HEK293 (cell line): ENCODE results near the gene LYL1.

Source experiments
- CTCF ChIA-PET: fragments of 350-600 bp; formaldehyde crosslinking; extraction: SDS; loops from one replicate; lab custom pipeline; 2021; ENCODE audit warnings: antibody characterized with exemption; lab: Yijun Ruan, JAX
- POLR2A ChIA-PET: fragments of 300-600 bp; formaldehyde crosslinking; extraction: SDS; loops from one replicate; lab custom pipeline; 2020; ENCODE audit warnings: antibody characterized with exemption, inconsistent platforms; lab: Yijun Ruan, JAX
- H3K27ac ChIP-seq: fragments of 200-500 bp; sonication (Bioruptor generic); 2 replicates; pipeline ENCODE4 v1.5.1; 2014; ENCODE audit warnings: low read depth, low read length, control low read depth, inconsistent platforms; ENCODE audit errors: extremely low read depth
- H3K36me3 ChIP-seq, 2 experiments: fragments of 200-500 bp in 1 of 2; sonication (Bioruptor generic) in 1 of 2; 1 replicate in 1 of 2; 2 replicates in 1 of 2; pipeline ENCODE4 v1.5.1; 2014 to 2017; ENCODE audit warnings: inconsistent platforms in 2 of 2, low read length in 2 of 2; ENCODE audit not compliant: control insufficient read depth in 2 of 2, insufficient read depth in 1 of 2
- H3K4me1 ChIP-seq: fragments of 200-500 bp; sonication (Bioruptor generic); 2 replicates; pipeline ENCODE4 v1.5.1; 2014; ENCODE audit warnings: mild to moderate bottlenecking, low read length, inconsistent platforms; ENCODE audit not compliant: control insufficient read depth, insufficient read depth
- H3K4me3 ChIP-seq: 2 replicates; pipeline ENCODE4 v1.5.1; 2011; ENCODE audit warnings: low read depth, mild to moderate bottlenecking, control low read depth, low read length, moderate library complexity
- H3K9me3 ChIP-seq: fragments of 200-500 bp; sonication (Bioruptor generic); 2 replicates; pipeline ENCODE4 v1.5.1; 2014; ENCODE audit warnings: low read depth, low read length, inconsistent platforms; ENCODE audit not compliant: control insufficient read depth, insufficient read depth
- EGR2 ChIP-seq: fragments of 450-650 bp; formaldehyde crosslinking; IDR thresholded peaks from 2 replicates; pipeline ENCODE4 v1.5.1; 2016; ENCODE audit warnings: low read depth, missing biosample characterization, missing genetic modification characterization
- GLIS2 ChIP-seq: fragments of 450-650 bp; formaldehyde crosslinking; IDR thresholded peaks from 2 replicates; pipeline ENCODE4 v1.5.1; 2016; ENCODE audit warnings: missing biosample characterization, missing genetic modification characterization
- KLF1 ChIP-seq: fragments of 450-650 bp; formaldehyde crosslinking; IDR thresholded peaks from 2 replicates; pipeline ENCODE4 v1.5.1; 2016; ENCODE audit warnings: missing biosample characterization, missing genetic modification characterization
- MYNN ChIP-seq: fragments of 450-650 bp; formaldehyde crosslinking; IDR thresholded peaks from 2 replicates; pipeline ENCODE4 v1.5.1; 2016; ENCODE audit warnings: missing biosample characterization, missing genetic modification characterization, borderline replicate concordance
- PRDM4 ChIP-seq: fragments of 450-650 bp; formaldehyde crosslinking; IDR thresholded peaks from 2 replicates; pipeline ENCODE4 v1.5.1; 2017; ENCODE audit warnings: missing biosample characterization, missing genetic modification characterization
- SETDB1 ChIP-seq: IDR thresholded peaks from one replicate; pipeline ENCODE4 v1.6.1; 2017; ENCODE audit warnings: mild to moderate bottlenecking, low read length, moderate library complexity, mixed read lengths; ENCODE audit not compliant: insufficient read length
- SP2 ChIP-seq: fragments of 450-650 bp; formaldehyde crosslinking; IDR thresholded peaks from 2 replicates; pipeline ENCODE4 v1.5.1; 2016; ENCODE audit warnings: missing biosample characterization, missing genetic modification characterization
- ZBTB21 ChIP-seq: fragments of 450-650 bp; formaldehyde crosslinking; IDR thresholded peaks from 2 replicates; pipeline ENCODE4 v1.5.1; 2017; ENCODE audit warnings: missing biosample characterization, missing genetic modification characterization
- ZBTB48 ChIP-seq: fragments of 450-650 bp; formaldehyde crosslinking; IDR thresholded peaks from 2 replicates; pipeline ENCODE4 v1.5.1; 2016; ENCODE audit warnings: missing biosample characterization, missing genetic modification characterization
- ZEB2 ChIP-seq: fragments of 450-650 bp; formaldehyde crosslinking; IDR thresholded peaks from 2 replicates; pipeline ENCODE4 v1.5.1; 2016; ENCODE audit warnings: missing biosample characterization, missing genetic modification characterization
- ZFP3 ChIP-seq: fragments of 450-650 bp; formaldehyde crosslinking; IDR thresholded peaks from 2 replicates; pipeline ENCODE4 v1.5.1; 2016; ENCODE audit warnings: low read depth, missing biosample characterization, missing genetic modification characterization
- ZFP37 ChIP-seq: fragments of 450-650 bp; formaldehyde crosslinking; IDR thresholded peaks from 2 replicates; pipeline ENCODE4 v1.5.1; 2016; ENCODE audit warnings: missing biosample characterization, missing genetic modification characterization
- ZNF169 ChIP-seq: fragments of 450-650 bp; formaldehyde crosslinking; IDR thresholded peaks from 2 replicates; pipeline ENCODE4 v1.5.1; 2016; ENCODE audit warnings: missing biosample characterization, missing genetic modification characterization
- ZNF18 ChIP-seq: fragments of 450-650 bp; formaldehyde crosslinking; IDR thresholded peaks from 2 replicates; pipeline ENCODE4 v1.5.1; 2016; ENCODE audit warnings: missing biosample characterization, missing genetic modification characterization
- ZNF214 ChIP-seq: fragments of 450-650 bp; formaldehyde crosslinking; IDR thresholded peaks from 2 replicates; pipeline ENCODE4 v1.5.1; 2017; ENCODE audit warnings: missing biosample characterization, mild to moderate bottlenecking, missing genetic modification characterization, borderline replicate concordance
- ZNF223 ChIP-seq: fragments of 450-650 bp; formaldehyde crosslinking; IDR thresholded peaks from 2 replicates; pipeline ENCODE4 v1.5.1; 2016; ENCODE audit warnings: missing biosample characterization, missing genetic modification characterization
- ZNF302 ChIP-seq: fragments of 450-650 bp; formaldehyde crosslinking; IDR thresholded peaks from 2 replicates; pipeline ENCODE4 v1.5.1; 2016; ENCODE audit warnings: missing biosample characterization, missing genetic modification characterization, low read depth
- ZNF335 ChIP-seq: fragments of 450-650 bp; formaldehyde crosslinking; conservative IDR thresholded peaks from 2 replicates; pipeline ENCODE4 v1.5.1; 2016; ENCODE audit warnings: missing biosample characterization, missing genetic modification characterization
- ZNF354C ChIP-seq: fragments of 450-650 bp; formaldehyde crosslinking; IDR thresholded peaks from 2 replicates; pipeline ENCODE4 v1.5.1; 2016; ENCODE audit warnings: missing biosample characterization, missing genetic modification characterization, low read depth, borderline replicate concordance
- ZNF37A ChIP-seq: fragments of 450-650 bp; IDR thresholded peaks from 2 replicates; pipeline ENCODE4 v1.5.1; 2018; ENCODE audit warnings: missing biosample characterization, missing genetic modification characterization
- ZNF394 ChIP-seq: fragments of 450-650 bp; formaldehyde crosslinking; IDR thresholded peaks from 2 replicates; pipeline ENCODE4 v1.5.1; 2016; ENCODE audit warnings: missing biosample characterization, missing genetic modification characterization, mild to moderate bottlenecking, moderate library complexity, borderline replicate concordance
- ZNF433 ChIP-seq: fragments of 450-650 bp; formaldehyde crosslinking; IDR thresholded peaks from 2 replicates; pipeline ENCODE4 v1.5.1; 2016; ENCODE audit warnings: missing biosample characterization, missing genetic modification characterization, low read depth
- ZNF48 ChIP-seq: fragments of 450-650 bp; formaldehyde crosslinking; IDR thresholded peaks from 2 replicates; pipeline ENCODE4 v1.5.1; 2016; ENCODE audit warnings: missing biosample characterization, missing genetic modification characterization
- ZNF513 ChIP-seq: fragments of 450-650 bp; IDR thresholded peaks from 2 replicates; pipeline ENCODE4 v1.5.1; 2018; ENCODE audit warnings: missing biosample characterization, missing genetic modification characterization
- ZNF521 ChIP-seq: fragments of 450-650 bp; formaldehyde crosslinking; IDR thresholded peaks from 2 replicates; pipeline ENCODE4 v1.5.1; 2017; ENCODE audit warnings: missing biosample characterization, mild to moderate bottlenecking, missing genetic modification characterization
- ZNF660 ChIP-seq: fragments of 450-650 bp; IDR thresholded peaks from 2 replicates; pipeline ENCODE4 v1.5.1; 2018; ENCODE audit warnings: missing biosample characterization, mild to moderate bottlenecking, missing genetic modification characterization
- TF ChIP-seq, protein P1 (sequence below): fragments of 450-650 bp; formaldehyde crosslinking; IDR thresholded peaks from 2 replicates; pipeline ENCODE4 v1.5.1; 2017; ENCODE audit warnings: missing biosample characterization, missing genetic modification characterization
- TF ChIP-seq, protein P2 (sequence below): fragments of 450-650 bp; formaldehyde crosslinking; IDR thresholded peaks from 2 replicates; pipeline ENCODE4 v1.5.1; 2017; ENCODE audit warnings: missing biosample characterization, missing genetic modification characterization

LYL1 gene

GRCh38 chr19:13082192-13083007 lies 20.3 kb downstream of the LYL1 start (continued):
- TF ChIP-seq ZBTB48 (no peak), ZNF394 (tag by site-specific recombination) (peak; percentile 64; the same call in 1 of the 2 replicates), ZFP3 (no peak), SETDB1 (no peak), ZFP37 (tag by site-specific recombination) (no peak), ZBTB21 (tag by site-specific recombination) (no peak), MYNN (tag by site-specific recombination) (peak; percentile 53; the same call in 1 of the 2 replicates), ZNF433 (no peak)
- TF ChIP-seq, protein P1, sequence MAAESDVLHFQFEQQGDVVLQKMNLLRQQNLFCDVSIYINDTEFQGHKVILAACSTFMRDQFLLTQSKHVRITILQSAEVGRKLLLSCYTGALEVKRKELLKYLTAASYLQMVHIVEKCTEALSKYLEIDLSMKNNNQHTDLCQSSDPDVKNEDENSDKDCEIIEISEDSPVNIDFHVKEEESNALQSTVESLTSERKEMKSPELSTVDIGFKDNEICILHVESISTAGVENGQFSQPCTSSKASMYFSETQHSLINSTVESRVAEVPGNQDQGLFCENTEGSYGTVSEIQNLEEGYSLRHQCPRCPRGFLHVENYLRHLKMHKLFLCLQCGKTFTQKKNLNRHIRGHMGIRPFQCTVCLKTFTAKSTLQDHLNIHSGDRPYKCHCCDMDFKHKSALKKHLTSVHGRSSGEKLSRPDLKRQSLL (tag by site-specific recombination) = peak; percentile 53; the same call in 1 of the 2 replicates
- TF ChIP-seq, protein P2, sequence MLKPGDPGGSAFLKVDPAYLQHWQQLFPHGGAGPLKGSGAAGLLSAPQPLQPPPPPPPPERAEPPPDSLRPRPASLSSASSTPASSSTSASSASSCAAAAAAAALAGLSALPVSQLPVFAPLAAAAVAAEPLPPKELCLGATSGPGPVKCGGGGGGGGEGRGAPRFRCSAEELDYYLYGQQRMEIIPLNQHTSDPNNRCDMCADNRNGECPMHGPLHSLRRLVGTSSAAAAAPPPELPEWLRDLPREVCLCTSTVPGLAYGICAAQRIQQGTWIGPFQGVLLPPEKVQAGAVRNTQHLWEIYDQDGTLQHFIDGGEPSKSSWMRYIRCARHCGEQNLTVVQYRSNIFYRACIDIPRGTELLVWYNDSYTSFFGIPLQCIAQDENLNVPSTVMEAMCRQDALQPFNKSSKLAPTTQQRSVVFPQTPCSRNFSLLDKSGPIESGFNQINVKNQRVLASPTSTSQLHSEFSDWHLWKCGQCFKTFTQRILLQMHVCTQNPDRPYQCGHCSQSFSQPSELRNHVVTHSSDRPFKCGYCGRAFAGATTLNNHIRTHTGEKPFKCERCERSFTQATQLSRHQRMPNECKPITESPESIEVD (tag by site-specific recombination) = no peak

DNA sequence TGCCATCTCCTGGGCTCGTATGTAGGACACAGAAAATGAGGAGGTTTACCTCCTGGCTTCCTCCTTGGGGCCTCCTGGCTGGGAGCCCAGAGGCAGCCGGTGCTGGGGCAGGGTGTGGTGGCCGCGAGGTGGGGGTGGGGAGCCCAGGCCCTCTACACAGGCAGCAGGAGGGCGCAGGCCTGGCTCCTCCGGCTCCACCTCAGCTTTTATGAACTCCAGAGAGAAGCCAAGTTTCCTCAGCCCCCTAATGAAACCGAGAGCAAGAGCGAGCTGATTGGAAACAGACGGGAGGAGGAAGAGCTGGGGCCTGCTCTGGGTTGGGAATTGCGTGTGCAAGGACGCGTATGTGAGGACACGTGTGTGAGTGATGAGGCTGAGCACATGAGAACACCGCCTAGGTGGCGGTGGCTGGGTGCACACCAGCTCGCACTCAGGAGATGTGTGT lies 23.1 kb downstream of the LYL1 start:
- POLR2A ChIA-PET = interaction anchor here (1.1 to 2.1 kb wide), 3 partner anchors 19 to 94 kb away, joined by 3 to 6 read pairs (median 3); no protein-coding TSS in a partner anchor
- Histone ChIP-seq H3K4me3 (no peak overlapping the region), H3K4me1 (peaks cover 14% of the 10 kb centered on the region), H3K27ac (peak overlapping the region; percentile 64), H3K36me3 (no peaks in the 10 kb centered on the region; a peak in 1 of 3 replicates), H3K9me3 (no peaks in the 10 kb centered on the region)
- CTCF ChIA-PET = interaction anchor here (0.6 to 4.7 kb wide), 8 partner anchors 14 to 436 kb away, joined by 3 to 33 read pairs (median 9); no protein-coding TSS in a partner anchor
- TF ChIP-seq EGR2 (tag by site-specific recombination) = no peak
- no peak for TF ChIP-seq ZNF660
- peak; percentile 68 for TF ChIP-seq ZNF18 (tag by site-specific recombination)
- TF ChIP-seq ZNF521 (tag by site-specific recombination) = no peak
- peak; percentile 88 for TF ChIP-seq KLF1
- TF ChIP-seq ZNF354C (tag by site-specific recombination) = no peak
- TF ChIP-seq SP2 = no peak
- TF ChIP-seq ZNF214 (tag by site-specific recombination) = no peak
- 0 out of 2 replicates have a peak, but pooled peaks have one; percentile 15 for TF ChIP-seq PRDM4 (tag by site-specific recombination)
- TF ChIP-seq ZNF335 = 0 out of 2 replicates have a peak, but pooled peaks have one; percentile 1
- TF ChIP-seq ZEB2 (tag by site-specific recombination) = no peak
- no peak for TF ChIP-seq ZNF302 (tag by site-specific recombination)
- TF ChIP-seq ZNF513 (tag by site-specific recombination) = no peak
- no peak for TF ChIP-seq ZNF394 (tag by site-specific recombination)
- peak; percentile 99 for TF ChIP-seq ZNF223 (tag by site-specific recombination)
- TF ChIP-seq ZNF48 (tag by site-specific recombination) = no peak
- no peak for TF ChIP-seq ZNF37A (tag by site-specific recombination)
- TF ChIP-seq GLIS2 = peak; percentile 41; the same call in 1 of the 2 replicates
- TF ChIP-seq ZNF169 (tag by site-specific recombination) = no peak
